Right lobe of liver (tissue), 4 donors: Measurements from ENCODE around the gene OTOP3.

Experiments used
- CTCF ChIP-seq, 4 donors: fragments of 200-600 bp in 3 of 4; fragments of 450-650 bp in 1 of 4; IDR thresholded peaks; one replicate each; pipeline versions ENCODE4 v1.5.1 to v1.8.0; 2016 to 2022; ENCODE audit warnings: antibody characterized with exemption in 4 of 4, mild to moderate bottlenecking in 2 of 4
- POLR2A ChIP-seq: fragments of 450-650 bp; IDR thresholded peaks from one replicate; pipeline ENCODE4 v1.6.1; 2017; ENCODE audit warnings: antibody characterized with exemption, mild to moderate bottlenecking
- donor health status: DM: no; HTN: no; CAD: no.
- donor health status: DM: no; HTN: no; CAD: no.
- donor health status: DM: no; HTN: yes; CAD: no.

GRCh38 chr17:74972973-74973328, 37.3 kb downstream of the OTOP3 start:
- TF ChIP-seq CTCF (IDR thresholded peaks at IDR 0.05) (no peak), POLR2A (no peak)
